GM21723 (cell line): ENCODE data around the gene ADGRB2.
A peak's percentile ranks its signal among the peaks of the same experiment; 100 is the strongest.

Source experiments
- ATAC-seq: cut with Tn5 transposase; IDR thresholded peaks from one replicate; pipeline ENCODE4 v1.9.1; 2021; ENCODE audit warnings: mild to moderate bottlenecking, moderate library complexity; ENCODE audit not compliant: unreplicated experiment

The ADGRB2 gene

GRCh38 chr1:31750858-31751510 is 13.2 kb downstream of the ADGRB2 start:
- no peak for ATAC-seq

DNA sequence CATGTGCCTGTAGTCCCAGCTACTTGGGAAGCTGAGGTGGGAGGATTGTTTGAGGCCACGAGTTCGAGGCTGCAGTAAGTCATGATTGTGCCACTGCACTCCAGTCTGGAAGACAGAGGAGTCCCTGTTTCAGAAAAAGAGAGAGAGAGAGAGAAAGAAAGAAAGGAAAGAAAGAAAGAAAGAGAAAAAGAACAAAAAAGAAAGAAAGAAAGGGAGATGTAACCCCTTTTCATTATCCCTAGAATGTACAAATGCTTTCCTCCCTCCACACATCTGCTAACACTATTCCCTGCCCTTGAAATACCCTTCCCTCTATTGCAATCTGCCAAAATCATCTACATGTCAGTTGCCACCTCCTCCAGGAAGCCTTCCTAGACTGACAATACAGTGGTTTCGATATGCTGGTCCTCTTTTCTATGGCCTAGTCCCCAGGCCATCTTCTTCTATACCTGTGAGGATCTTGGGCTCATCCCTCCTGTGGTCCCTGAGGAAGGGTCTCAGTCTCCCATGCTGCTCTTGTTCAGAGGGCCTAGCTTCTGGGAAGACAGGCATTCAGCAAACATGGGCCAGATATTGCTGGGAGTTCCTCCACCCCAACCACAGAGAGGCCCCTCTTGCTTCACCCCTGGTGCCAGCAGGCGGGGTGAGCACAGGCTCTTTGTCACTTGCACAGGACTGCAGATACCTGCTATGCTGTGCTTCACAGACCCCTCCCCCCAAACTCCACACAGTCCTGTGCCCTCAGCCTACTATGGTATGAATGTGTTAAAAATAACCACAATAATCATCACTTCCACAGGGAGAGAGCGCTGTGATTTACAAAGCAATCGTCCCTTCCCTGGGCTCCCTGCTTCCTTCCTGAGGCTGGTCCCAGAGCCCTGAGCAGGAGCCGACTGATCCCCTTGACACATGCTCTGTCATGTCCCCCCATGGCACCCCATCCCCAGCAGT is 14.1 kb downstream of the ADGRB2 start:
- no peak for ATAC-seq

- no peak for ATAC-seq
Observed at GRCh38 chr1:31748365-31748764, 15.8 kb downstream of the ADGRB2 start.

- ATAC-seq, result no peak
Observed at GRCh38 chr1:31747304-31747703, 16.8 kb downstream of the ADGRB2 start.

DNA sequence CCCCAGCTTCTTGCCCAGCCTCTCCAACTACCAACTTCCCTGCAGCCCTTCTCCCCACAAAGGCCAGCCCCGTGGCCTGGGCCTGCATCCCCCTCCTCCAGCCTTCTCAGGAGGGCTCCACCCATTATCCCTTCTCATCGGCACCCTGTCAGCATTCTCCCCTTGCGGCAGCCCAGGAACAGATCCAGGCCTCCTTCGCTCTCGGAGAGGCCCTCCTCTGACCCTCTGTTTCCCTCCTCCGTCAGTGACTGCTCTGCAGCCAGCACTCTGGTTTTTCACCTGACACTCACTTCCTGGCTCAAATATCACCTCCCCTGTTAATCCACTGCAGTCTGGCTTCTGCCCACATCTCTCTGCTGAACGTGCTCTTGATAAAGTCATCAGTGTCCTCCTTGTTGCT is 17.5 kb downstream of the ADGRB2 start:
- no peak for ATAC-seq

DNA sequence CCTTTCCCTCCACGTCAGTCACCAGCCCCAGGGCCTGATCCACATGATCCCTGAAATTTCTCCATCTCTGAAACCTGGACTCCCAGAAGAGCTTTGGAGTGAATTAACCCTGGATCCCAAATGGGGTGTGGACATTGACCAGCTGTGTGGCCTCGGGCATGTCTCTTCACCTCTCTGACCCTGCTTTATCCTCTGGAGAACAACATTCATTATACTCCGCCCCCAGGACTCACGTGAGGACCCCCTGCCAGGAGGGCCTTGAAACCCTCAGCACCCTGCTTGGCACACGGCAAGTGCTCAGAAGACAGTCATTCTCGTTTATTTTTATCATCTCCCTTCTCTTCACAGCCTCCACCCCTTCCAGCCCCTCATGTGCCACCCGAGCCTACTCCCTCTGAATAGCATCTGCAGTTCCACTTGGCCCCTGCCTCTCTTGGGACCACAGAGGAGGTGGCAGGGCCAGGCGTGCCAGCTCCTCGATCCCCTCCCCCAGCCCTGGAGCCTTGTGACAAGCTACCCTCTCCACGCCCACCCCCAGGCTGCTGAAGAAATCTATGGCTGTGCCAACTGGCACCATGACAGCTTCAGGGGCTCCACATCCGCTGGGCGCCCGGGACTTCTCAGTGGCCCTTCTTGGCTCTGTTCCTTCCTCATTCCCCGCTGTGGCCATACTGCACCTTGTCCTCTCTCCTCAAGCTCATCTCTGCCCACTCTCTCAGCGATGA is 18.0 kb downstream of the ADGRB2 start:
- ATAC-seq, result no peak

GRCh38 chr1:31745096-31745945 is 18.8 kb downstream of the ADGRB2 start:
- ATAC-seq, result no peak

GRCh38 chr1:31744165-31744888 is 19.8 kb downstream of the ADGRB2 start:
- peak; percentile 72 for ATAC-seq

DNA sequence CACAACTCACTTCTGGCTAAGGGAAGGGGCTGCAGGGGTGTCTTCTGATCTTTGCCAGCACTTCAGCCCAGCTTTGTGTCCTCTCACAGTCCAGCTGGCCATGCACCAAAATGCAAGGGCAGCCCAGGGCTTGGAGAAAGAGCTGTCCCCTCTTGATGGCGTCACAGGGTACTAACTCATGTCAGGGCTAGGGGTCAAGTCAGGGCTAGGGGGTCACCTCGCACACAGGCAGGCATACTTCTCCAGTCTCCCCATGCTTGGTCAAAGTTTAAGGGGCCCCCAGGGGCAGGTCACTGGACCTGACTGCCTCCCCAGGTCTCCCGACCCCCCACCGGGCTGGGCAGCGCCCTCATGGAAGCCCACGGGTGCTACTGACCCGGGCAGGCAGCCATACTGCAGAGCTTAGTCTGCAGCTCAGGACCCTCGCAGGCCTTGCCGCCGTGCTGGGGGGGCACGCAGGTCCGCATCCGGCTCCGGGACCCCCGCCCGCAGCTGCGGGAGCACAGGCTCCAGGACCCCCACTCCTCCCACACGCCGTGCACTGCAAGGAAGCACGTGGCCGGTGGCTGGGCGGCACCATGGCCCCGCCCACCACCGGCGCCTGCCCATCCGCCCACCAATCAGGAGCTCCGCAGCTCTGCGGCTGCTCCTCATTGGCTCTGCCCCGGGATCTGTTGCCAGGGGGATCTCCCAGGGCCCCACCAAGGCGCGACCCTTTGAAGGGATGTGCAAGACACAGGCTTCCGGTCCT is 21.5 kb downstream of the ADGRB2 start:
- no peak for ATAC-seq

DNA sequence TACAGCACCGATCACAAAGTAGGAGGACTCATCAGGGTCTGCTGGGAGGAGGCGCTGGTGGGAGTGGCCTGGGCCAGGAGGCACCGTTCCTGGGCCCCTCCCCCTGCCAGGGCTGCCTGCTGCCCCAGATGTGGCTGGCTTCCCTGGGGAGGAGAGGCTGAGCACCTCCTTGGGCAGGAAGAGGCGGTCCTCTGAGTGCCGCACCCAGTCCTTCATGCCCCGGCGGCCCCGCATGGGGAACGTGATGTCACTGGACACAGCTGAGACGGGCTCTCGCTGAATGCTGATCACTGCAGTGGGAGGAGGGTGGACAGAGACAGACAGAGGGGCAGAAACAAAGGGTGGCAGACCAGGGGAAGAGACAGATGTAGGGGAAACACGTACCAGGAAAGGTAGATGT is 24.8 kb downstream of the ADGRB2 start:
- ATAC-seq, result no peak

- ATAC-seq, result no peak
Observed at GRCh38 chr1:31736675-31737074, 27.5 kb downstream of the ADGRB2 start.

DNA sequence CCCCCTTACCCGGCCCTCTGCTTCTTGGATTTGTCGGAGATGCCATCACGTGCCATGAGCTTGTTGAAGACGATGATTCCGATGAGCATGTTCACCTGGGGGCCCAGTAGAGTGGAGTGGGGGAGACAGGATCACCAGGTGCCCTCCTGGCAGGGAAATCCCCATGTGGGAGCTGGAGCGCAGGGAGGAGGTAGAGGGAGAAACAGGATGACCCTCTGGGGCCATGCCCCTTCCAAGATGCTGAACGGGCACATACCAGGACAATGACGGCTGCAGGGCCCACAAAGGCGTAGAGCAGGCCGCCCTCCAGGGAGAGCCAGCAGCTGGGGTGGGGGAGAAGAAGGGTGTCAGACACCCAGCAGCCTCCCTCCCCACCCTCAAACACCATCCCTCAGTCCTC is 28.6 kb downstream of the ADGRB2 start:
- no peak for ATAC-seq

DNA sequence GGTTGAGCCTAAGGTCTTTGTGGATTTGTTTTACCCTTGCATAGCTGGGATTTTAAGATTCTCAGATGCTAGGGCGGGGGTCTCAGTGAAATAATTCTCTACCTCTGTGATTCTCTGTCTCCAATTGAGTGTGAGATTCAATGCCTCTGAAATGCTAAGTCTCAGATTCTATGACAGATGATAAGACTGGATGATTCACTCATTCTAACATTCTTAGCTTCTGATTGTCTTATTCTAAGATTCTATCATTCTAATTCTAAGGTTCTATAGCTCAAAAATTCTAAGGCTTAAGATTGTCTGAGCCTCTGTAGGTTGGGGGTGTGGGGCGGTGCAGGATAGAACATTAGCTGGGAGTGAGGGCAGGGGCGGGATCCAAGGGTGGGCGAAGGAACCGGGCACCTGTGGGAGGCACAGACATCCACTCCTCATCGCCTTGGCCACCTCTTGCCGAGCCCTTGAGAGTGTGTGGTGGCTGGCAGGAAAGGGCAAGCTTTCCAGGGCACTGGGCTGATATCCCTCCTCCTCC is 29.5 kb downstream of the ADGRB2 start:
- ATAC-seq, result no peak

DNA sequence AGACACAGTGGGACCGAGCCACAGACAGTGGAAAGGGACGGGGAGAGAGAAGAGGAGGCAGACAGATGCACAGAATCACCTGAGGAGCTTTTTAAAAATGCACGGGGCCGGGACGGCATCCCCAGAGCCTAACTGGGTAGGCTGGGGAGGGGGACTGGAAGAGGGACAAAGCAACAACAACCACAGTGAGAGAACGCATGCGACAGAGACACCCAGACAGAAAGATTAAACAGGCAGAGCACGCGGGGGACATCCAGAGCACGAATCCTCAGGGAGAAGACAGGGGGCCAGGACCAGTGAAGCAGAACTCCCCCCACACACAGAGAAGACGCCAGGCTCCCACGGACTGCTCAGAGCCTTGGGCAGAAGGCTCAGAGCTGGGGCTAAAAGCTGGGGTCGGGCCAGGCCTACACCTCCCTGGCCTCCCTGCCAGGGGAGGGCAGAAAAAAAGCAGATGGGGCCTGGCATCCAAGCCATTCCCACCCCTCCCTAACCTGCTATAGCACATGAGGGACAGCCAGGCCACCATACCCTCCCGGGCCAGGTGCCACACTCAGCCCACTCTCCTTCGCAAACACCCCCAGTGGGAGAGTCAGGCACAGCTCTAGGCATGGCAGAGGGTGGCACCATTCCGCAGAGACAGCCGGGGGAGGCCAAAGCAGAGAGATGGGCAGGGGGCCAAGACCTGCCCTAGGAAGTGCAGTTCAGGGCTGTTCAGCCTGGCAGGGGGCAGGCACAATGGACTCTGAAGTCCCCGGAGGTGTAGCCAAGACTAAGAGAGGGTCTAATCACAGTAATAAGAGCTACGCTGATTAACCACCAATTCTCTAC is 30.5 kb downstream of the ADGRB2 start:
- no peak for ATAC-seq

DNA sequence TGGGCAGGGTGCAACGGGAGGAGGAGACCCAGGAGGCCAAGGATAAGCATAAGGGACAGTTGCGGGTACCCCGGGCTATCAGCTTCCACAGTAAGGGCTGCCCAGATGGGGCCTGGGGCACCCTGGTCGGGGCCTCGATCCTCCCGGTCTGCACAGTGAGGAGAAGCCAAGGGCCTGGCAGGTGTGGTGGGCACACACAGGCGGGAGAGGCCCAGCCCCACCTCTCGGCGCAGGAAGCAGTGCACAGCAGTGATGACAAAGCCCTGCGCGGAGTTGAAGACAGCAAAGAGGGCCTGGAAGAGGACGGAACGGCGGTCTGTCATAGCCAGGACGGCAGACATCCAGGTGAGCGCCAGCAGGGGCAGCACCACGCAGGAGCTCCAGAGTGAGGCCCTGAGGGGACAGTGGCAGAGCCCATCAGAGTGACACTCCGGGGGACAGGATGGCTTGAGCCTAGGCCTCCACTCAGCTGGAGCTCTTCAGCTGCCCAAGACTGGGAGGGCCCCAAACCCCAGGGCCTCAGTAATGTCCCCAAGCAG is 31.3 kb downstream of the ADGRB2 start:
- no peak for ATAC-seq

DNA sequence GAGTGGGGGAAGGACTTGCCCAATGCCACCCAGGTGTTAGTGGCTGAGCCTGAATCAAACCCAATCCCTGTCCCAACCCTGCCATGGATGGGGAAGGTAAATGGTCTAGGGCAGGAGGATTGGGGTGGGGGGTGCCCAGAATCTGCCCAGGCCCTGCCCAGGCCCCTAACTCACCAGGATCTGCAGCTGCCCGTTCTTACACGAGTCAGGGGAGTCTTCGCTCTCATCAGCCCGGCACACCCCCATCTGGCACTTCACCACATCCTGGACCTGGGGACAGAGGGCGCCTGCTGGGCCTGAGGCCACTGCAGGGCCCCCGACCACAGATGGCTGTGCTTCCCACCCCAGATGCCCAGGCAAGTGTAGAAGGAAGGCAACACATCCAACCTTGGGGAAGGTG is 31.8 kb downstream of the ADGRB2 start:
- no peak for ATAC-seq

DNA sequence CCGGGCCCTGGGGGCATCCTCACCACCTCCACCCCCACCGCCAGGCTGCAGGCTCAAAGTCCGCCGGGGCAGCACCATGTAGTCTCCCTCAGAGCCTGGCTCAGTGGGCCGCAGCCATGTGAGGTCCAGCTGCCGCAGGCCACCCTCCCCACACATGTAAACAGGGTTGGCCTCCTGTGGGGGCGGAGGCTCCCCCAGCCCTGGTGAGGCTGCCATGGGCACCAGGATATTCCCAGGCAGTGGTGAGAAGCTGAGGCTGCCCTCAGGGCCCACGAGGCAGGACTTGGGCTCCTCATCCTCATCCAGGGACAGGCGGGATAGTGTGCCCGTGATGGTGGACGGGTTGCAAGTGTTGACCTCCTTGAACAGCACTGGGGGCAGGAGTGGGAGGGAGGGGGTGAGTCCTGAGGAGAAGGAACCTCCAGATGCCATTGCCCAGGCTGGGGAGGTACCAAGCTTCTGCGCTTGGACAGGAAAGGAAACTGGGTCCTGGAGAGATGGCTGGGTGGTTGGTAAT is 33.0 kb downstream of the ADGRB2 start:
- no peak for ATAC-seq
